Measurements from ENCODE around the gene CDCA7.
"Not testable (repeated sequence)": the region's sequence is repeated elsewhere in the genome, so short reads cannot be mapped to it uniquely, and the experiment has no call there.

The CDCA7 gene

GRCh38 chr2:173358616-173359015, 3.9 kb downstream of the CDCA7 start:
- DNase-seq (ENCODE audit: low read depth in 3 of 3), result no peak

GRCh38 chr2:173359231-173359630, 4.6 kb downstream of the CDCA7 start:
- DNase-seq (ENCODE audit: low read depth in 3 of 3), result no peak

- no peak for DNase-seq (ENCODE audit: low read depth in 3 of 3)
Observed at GRCh38 chr2:173370198-173370597, 15.5 kb downstream of the CDCA7 start.

- no peak for DNase-seq (ENCODE audit: low read depth in 3 of 3)
Observed at GRCh38 chr2:173371023-173371422, 16.4 kb downstream of the CDCA7 start.

GRCh38 chr2:173373290-173373689, 18.6 kb downstream of the CDCA7 start:
- DNase-seq (ENCODE audit: low read depth in 3 of 3), result no peak

- no peak for DNase-seq (ENCODE audit: low read depth in 3 of 3)
Observed at GRCh38 chr2:173374634-173375033, 20.0 kb downstream of the CDCA7 start.

GRCh38 chr2:173385534-173385933, 30.9 kb downstream of the CDCA7 start:
- not testable (repeated sequence) for DNase-seq (ENCODE audit: low read depth in 3 of 3)

GRCh38 chr2:173386021-173386737, 31.5 kb downstream of the CDCA7 start:
- no peak for DNase-seq (ENCODE audit: low read depth in 3 of 3)

- no peak for DNase-seq (ENCODE audit: low read depth in 3 of 3)
Observed at GRCh38 chr2:173386738-173387065, 32.0 kb downstream of the CDCA7 start.

- DNase-seq (ENCODE audit: low read depth in 3 of 3), result no peak
Observed at GRCh38 chr2:173387079-173387478, 32.4 kb downstream of the CDCA7 start.

GRCh38 chr2:173387660-173388059, 33.0 kb downstream of the CDCA7 start:
- DNase-seq (ENCODE audit: low read depth in 3 of 3), result no peak

GRCh38 chr2:173388795-173389194, 34.1 kb downstream of the CDCA7 start:
- DNase-seq (ENCODE audit: low read depth in 3 of 3), result no peak

GRCh38 chr2:173390036-173390435, 35.4 kb downstream of the CDCA7 start:
- no peak for DNase-seq (ENCODE audit: low read depth in 3 of 3)

GRCh38 chr2:173392731-173393130, 38.1 kb downstream of the CDCA7 start:
- DNase-seq (ENCODE audit: low read depth in 3 of 3), result no peak

GRCh38 chr2:173393186-173393585, 38.5 kb downstream of the CDCA7 start:
- DNase-seq (ENCODE audit: low read depth in 3 of 3), result no peak

GRCh38 chr2:173393636-173394035, 39.0 kb downstream of the CDCA7 start:
- no peak for DNase-seq (ENCODE audit: low read depth in 3 of 3)

- no peak for DNase-seq (ENCODE audit: low read depth in 3 of 3)
Observed at GRCh38 chr2:173394091-173394974, 39.7 kb downstream of the CDCA7 start.

GRCh38 chr2:173395567-173396351, 41.1 kb downstream of the CDCA7 start:
- no peak for DNase-seq (ENCODE audit: low read depth in 3 of 3)

GRCh38 chr2:173397539-173397938, 42.9 kb downstream of the CDCA7 start:
- no peak for DNase-seq (ENCODE audit: low read depth in 3 of 3)

GRCh38 chr2:173399229-173399628, 44.6 kb downstream of the CDCA7 start:
- no peak for DNase-seq (ENCODE audit: low read depth in 3 of 3)

- no peak for DNase-seq (ENCODE audit: low read depth in 3 of 3)
Observed at GRCh38 chr2:173400760-173401159, 46.1 kb downstream of the CDCA7 start.

- no peak for DNase-seq (ENCODE audit: low read depth in 3 of 3)
Observed at GRCh38 chr2:173401716-173402326, 47.1 kb downstream of the CDCA7 start.

All from stimulated activated CD4-positive, alpha-beta T cell treated with anti-CD3 and anti-CD28 coated beads, TNF-alpha, amount 100 ng/mL, for 24 hours (primary cell).